Left cardiac atrium (tissue), 4 donors: ENCODE results near the gene E2F2. TPM values are rescaled to one million over a fixed set of nuclear protein-coding genes. Genes with fewer than 3 reads are reported as not detected.

ENCODE experiments used
- ATAC-seq, 2 donors: fragments of 200-7000 bp; cut with Tn5 transposase; one replicate each; pipeline ENCODE4 v1.9.1; 2020; ENCODE audit warnings: mild to moderate bottlenecking in 2 of 2, moderate library complexity in 2 of 2
- DNase-seq: peaks from one replicate; pipeline ENCODE4 v3.0.0-alpha.2; 2020
- intact Hi-C, 2 donors: fragments of 100-400 bp; cut with DNase I; formaldehyde crosslinking; loops; one replicate each; pipeline versions ENCODE4 v1.14.1 to v1.15.1; 2022 to 2023
- total RNA-seq, 2 donors: library from RNA; stranded (reverse); fragmentation: NEBNext Ultra II Directional; extraction: Animal tissue kit (Norgen Biotek cat#: 25700); gene quantifications; one replicate each; pipeline ENCODE4 v1.2.1, GENCODE V29; 2021
- donor health status: DM: no; HTN: yes; CAD: no.
- donor health status: DM: no; HTN: yes; CAD: no; lungs with severe emphysema.
- donor health status: DM: yes; HTN: yes; CAD: no.
- donor health status: Dilated cardiomyopathy.

Gene E2F2
- total RNA-seq, 2 donors from 2014 or later = 0.18 to 1.3 TPM

GRCh38 chr1:23477359-23478144, 53.5 kb downstream of the E2F2 start:
- DNase-seq (no peak), ATAC-seq (no peak)
- intact Hi-C loops = no loop called here

GRCh38 chr1:23475641-23476040, 55.4 kb downstream of the E2F2 start:
- intact Hi-C loops = no loop called here
- ATAC-seq = no peak

GRCh38 chr1:23475134-23475628, 55.9 kb downstream of the E2F2 start:
- intact Hi-C loops = no loop called here
- DNase-seq (no peak), ATAC-seq (peak in 1 of 2 donors; percentile 20)

More at GRCh38 chr1:23475641-23476040, 55.4 kb downstream of the E2F2 start:
- DNase-seq = no peak

- DNase-seq (no peak), ATAC-seq (no peak)
- intact Hi-C loops = no loop called here
Observed at GRCh38 chr1:23473037-23473800, 57.8 kb downstream of the E2F2 start.

- no peak for DNase-seq
- intact Hi-C loops = no loop called here
- no peak for ATAC-seq
Observed at GRCh38 chr1:23472351-23473036, 58.5 kb downstream of the E2F2 start.

- DNase-seq (no peak), ATAC-seq (no peak)
- intact Hi-C loops = no loop called here
Observed at GRCh38 chr1:23471473-23472075, 59.5 kb downstream of the E2F2 start.

GRCh38 chr1:23470282-23471070, 60.6 kb downstream of the E2F2 start:
- peak; percentile 65 to 69 for ATAC-seq
- intact Hi-C loops = no loop called here
- peak; percentile 79 for DNase-seq

GRCh38 chr1:23469372-23469982, 61.6 kb downstream of the E2F2 start:
- DNase-seq (no peak), ATAC-seq (peak; percentile 7 to 24)
- intact Hi-C loops = no loop called here

GRCh38 chr1:23466423-23466989, 64.5 kb downstream of the E2F2 start:
- ATAC-seq (no peak), DNase-seq (no peak)
- intact Hi-C loops = no loop called here

GRCh38 chr1:23463286-23463685, 67.7 kb downstream of the E2F2 start:
- intact Hi-C loops = no loop called here
- DNase-seq (no peak), ATAC-seq (peak in 1 of 2 donors; percentile 62)

GRCh38 chr1:23462766-23463165, 68.3 kb downstream of the E2F2 start:
- intact Hi-C loops = no loop called here
- DNase-seq = no peak
- ATAC-seq = no peak

GRCh38 chr1:23461050-23461449, 70.0 kb downstream of the E2F2 start:
- DNase-seq = no peak
- intact Hi-C loops = no loop called here
- no peak for ATAC-seq

GRCh38 chr1:23460519-23460918, 70.5 kb downstream of the E2F2 start:
- intact Hi-C loops = no loop called here
- ATAC-seq = no peak

GRCh38 chr1:23459338-23459757, 71.7 kb downstream of the E2F2 start:
- ATAC-seq (no peak), DNase-seq (no peak)
- intact Hi-C loops = no loop called here

More at GRCh38 chr1:23460519-23460918, 70.5 kb downstream of the E2F2 start:
- no peak for DNase-seq
